ENCODE data around the gene ABTB2. TPM values are rescaled to one million over a fixed set of nuclear protein-coding genes. Genes with fewer than 3 reads are reported as not detected.
A peak's percentile ranks its signal among the peaks of the same experiment; 100 is the strongest.

ABTB2 gene
- total RNA-seq, 1 donor from 2014 or later, result 73.0 TPM

DNA sequence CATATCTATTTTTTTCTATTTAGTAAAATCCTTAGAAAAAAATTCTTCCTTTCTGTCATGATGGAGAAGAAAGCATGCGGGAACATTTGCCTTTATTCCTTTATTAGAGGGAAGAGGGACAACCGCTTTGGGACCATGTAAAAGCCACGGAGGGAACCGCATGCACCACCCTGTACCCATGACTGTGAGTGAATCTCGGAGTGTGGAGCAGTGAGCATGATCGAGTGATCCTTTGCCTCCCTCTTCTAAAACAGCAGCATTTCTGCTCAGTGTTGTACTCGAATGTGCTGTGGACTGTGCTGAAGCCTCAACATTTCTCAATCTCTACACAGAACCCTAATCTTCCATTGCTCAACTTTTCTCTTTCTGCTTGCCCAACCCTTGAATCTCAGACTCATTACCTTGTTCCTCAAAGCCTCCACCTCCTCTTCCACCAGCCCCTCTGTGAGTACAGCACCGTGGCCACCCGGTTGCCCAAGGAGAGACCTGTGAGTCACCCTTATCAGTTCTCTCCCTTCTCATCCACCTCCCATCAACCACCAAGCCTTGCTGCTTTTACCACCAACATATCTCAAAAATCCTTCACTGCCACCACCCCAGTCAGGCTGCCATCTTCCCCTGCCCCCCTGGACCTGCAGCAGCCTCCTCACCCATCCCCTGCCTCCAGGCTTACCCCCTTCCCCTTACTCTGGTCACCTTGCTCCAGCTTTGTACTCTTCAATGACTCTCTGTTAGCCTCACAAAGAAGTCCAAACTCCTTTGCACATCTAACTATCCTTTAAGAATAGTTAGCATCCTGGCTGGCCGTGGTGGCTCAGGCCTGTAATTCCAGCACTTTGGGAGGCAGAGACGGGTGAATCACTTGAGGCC, 149.3 kb downstream of the ABTB2 start:
- ATAC-seq (ENCODE audit: low read depth) (peak; percentile 83), DNase-seq (no peak)
- Mint-ChIP-seq H3K4me3 (no peak overlapping the region), H3K9me3 (no peaks in the 10 kb centered on the region), H3K36me3 (ENCODE audit: low read depth) (peaks cover 8% of the 10 kb centered on the region), H3K27ac (peak overlapping the region; percentile 10), H3K27me3 (no peaks in the 10 kb centered on the region), H3K4me1 (peaks cover 32% of the 10 kb centered on the region)
- POLR2A ChIA-PET, result interaction anchor here (1.1 kb wide), 1 partner anchor 23 kb away, joined by 4 read pairs; no protein-coding TSS in a partner anchor
- no peak for TF ChIP-seq CTCF (IDR thresholded peaks at IDR 0.05)
- intact Hi-C loops (cut with micrococcal nuclease), result loop anchor here (5.0 kb wide), 1 partner anchor 34 kb away; no protein-coding TSS in a partner anchor
- CTCF ChIA-PET, result no interaction called here

GRCh38 chr11:34207487-34208180, 150.2 kb downstream of the ABTB2 start:
- Mint-ChIP-seq H3K4me1 (peaks cover 37% of the 10 kb centered on the region), H3K4me3 (no peak overlapping the region), H3K27ac (peak overlapping the region; percentile 7), H3K9me3 (no peaks in the 10 kb centered on the region), H3K36me3 (ENCODE audit: low read depth) (peaks cover 16% of the 10 kb centered on the region), H3K27me3 (no peaks in the 10 kb centered on the region)
- TF ChIP-seq CTCF (IDR thresholded peaks at IDR 0.05), result no peak
- ATAC-seq (ENCODE audit: low read depth), result no peak
- CTCF ChIA-PET, result no interaction called here
- no peak for DNase-seq
- intact Hi-C loops (cut with micrococcal nuclease), result loop anchor here (5.0 kb wide), 1 partner anchor 35 kb away; no protein-coding TSS in a partner anchor
- POLR2A ChIA-PET, result interaction anchor here (0.7 to 1.1 kb wide), 4 partner anchors 24 to 149 kb away, joined by 3 to 4 read pairs (median 4); no protein-coding TSS in a partner anchor

DNA sequence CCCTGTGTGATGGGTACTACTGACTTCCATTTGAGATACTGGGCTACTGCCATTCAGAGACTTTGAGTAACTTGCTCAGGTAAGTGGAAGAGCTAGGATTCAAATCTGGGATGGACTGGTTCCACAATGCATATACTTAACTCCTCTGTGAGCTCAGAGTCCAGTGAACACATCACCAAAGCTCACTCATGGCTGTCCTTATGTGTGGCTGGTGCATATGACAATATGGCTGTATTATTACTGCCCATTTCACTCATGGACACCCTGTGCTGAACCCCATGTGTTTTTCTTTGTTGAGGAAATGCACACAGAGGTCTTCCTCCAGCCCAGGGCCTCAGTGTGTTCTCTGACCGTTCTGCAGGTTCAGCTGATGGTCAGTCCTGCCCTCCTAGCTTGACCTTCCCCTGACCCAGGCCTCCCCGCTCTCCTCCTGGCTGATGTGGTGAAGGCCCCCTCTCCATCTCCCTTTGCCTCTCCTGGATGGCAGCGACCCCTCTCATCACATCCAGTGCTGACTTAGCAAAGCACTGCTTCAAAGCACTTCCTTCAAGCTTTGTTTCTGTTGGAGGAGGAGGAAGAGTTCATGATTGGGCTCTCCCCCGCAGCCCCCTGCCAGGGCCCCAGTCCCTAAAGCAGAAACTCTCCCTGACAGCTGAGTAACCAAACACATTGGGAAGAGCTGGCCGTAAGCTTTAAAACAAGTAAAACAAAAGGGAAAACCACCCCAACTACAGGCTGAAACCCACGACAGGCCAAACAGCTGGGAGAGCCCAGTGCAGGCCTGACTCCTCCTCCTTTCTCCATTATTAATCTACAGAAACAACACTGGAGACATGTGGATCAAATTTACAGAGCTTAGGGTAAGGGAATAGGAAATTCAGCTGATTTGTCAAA, 151.2 kb downstream of the ABTB2 start:
- DNase-seq (no peak), ATAC-seq (ENCODE audit: low read depth) (no peak)
- CTCF ChIA-PET, result no interaction called here
- peaks cover 36% of the 10 kb centered on the region for H3K4me1 Mint-ChIP-seq
- intact Hi-C loops (cut with micrococcal nuclease), result loop anchor here (5.0 kb wide), 1 partner anchor 36 kb away; no protein-coding TSS in a partner anchor
- peaks cover 24% of the 10 kb centered on the region for H3K36me3 Mint-ChIP-seq (ENCODE audit: low read depth)
- H3K27me3 Mint-ChIP-seq, result no peaks in the 10 kb centered on the region
- no peak overlapping the region for H3K4me3 Mint-ChIP-seq
- POLR2A ChIA-PET, result interaction anchor here (0.5 to 1.0 kb wide), 4 partner anchors 28 to 150 kb away, joined by 3 to 8 read pairs (median 4); no protein-coding TSS in a partner anchor
- no peak for TF ChIP-seq CTCF (IDR thresholded peaks at IDR 0.05)
- H3K27ac Mint-ChIP-seq, result no peak overlapping the region
- H3K9me3 Mint-ChIP-seq, result no peaks in the 10 kb centered on the region

GRCh38 chr11:34205326-34206035, 152.3 kb downstream of the ABTB2 start:
- H3K4me1 Mint-ChIP-seq, result peaks cover 36% of the 10 kb centered on the region
- intact Hi-C loops (cut with micrococcal nuclease), result loop anchor here (5.0 kb wide), 1 partner anchor 37 kb away; no protein-coding TSS in a partner anchor
- CTCF ChIA-PET, result interaction anchor here (1.6 kb wide), 1 partner anchor 31 kb away, joined by 3 read pairs; no protein-coding TSS in a partner anchor

More at GRCh38 chr11:34205326-34206035, 152.3 kb downstream of the ABTB2 start:
- TF ChIP-seq CTCF (IDR thresholded peaks at IDR 0.05), result no peak
- no peak for ATAC-seq (ENCODE audit: low read depth)
- no peak overlapping the region for H3K4me3 Mint-ChIP-seq
- no peak overlapping the region for H3K27ac Mint-ChIP-seq
- H3K27me3 Mint-ChIP-seq, result no peaks in the 10 kb centered on the region
- no peak for DNase-seq
- H3K36me3 Mint-ChIP-seq (ENCODE audit: low read depth), result peaks cover 26% of the 10 kb centered on the region
- no peaks in the 10 kb centered on the region for H3K9me3 Mint-ChIP-seq
- POLR2A ChIA-PET, result no interaction called here

Measured in activated B cell treated with CpG ODN at 0.5 μM for 24 hours (primary cell).